Natural killer cell treated with Interleukin-12 subunit alpha and Interleukin-12 subunit beta and Interleukin-15 and Interleukin-18, amount 100 ng/mL, for 72 hours (primary cell): ENCODE results near the gene LIN7B. TPM values are rescaled to one million over a fixed set of nuclear protein-coding genes. Genes with fewer than 3 reads are reported as not detected.
A peak's percentile ranks its signal among the peaks of the same experiment; 100 is the strongest.
"Not testable (repeated sequence)": the region's sequence is repeated elsewhere in the genome, so short reads cannot be mapped to it uniquely, and the experiment has no call there.

Experiments used
- ATAC-seq, 2 donors: fragments of 150-1000 bp; cut with Tn5 transposase in 1 of 2; sonication (Bioruptor Pico), chemical (Tn5 transposase) in 1 of 2; 2 replicates each; pipeline ENCODE4 v1.10.0; 2021
- DNase-seq: peaks from one replicate; pipeline ENCODE4 v3.0.0; 2022; ENCODE audit warnings: low spot score
- H3K27ac Mint-ChIP-seq, 2 donors: 1 replicate in 1 of 2; 2 replicates in 1 of 2; pipeline ENCODE4 v1.8.0; 2022; ENCODE audit warnings: mixed read lengths in 2 of 2, mild to moderate bottlenecking in 1 of 2, moderate library complexity in 1 of 2
- H3K27me3 Mint-ChIP-seq, 2 donors: 1 replicate in 1 of 2; 2 replicates in 1 of 2; pipeline ENCODE4 v1.8.0; 2022; ENCODE audit warnings: mixed read lengths in 2 of 2
- H3K36me3 Mint-ChIP-seq: one replicate; pipeline ENCODE4 v1.8.0; 2022; ENCODE audit warnings: mixed read lengths
- H3K4me1 Mint-ChIP-seq, 2 donors: 1 replicate in 1 of 2; 2 replicates in 1 of 2; pipeline ENCODE4 v1.8.0; 2022; ENCODE audit warnings: low read depth in 2 of 2, mixed read lengths in 2 of 2, mild to moderate bottlenecking in 1 of 2
- H3K4me3 Mint-ChIP-seq: one replicate; pipeline ENCODE4 v1.8.0; 2022; ENCODE audit warnings: mixed read lengths
- H3K9me3 Mint-ChIP-seq: 2 replicates; pipeline ENCODE4 v1.8.0; 2022; ENCODE audit warnings: mixed read lengths
- total RNA-seq, 2 donors: library from RNA; stranded (reverse); gene quantifications; one replicate each; pipeline ENCODE4 v1.2.3, GENCODE V29; 2022

Gene LIN7B
- total RNA-seq, 2 donors from 2014 or later = 6.0 to 6.1 TPM

- Mint-ChIP-seq H3K4me3 (peak within 1 kb of the TSS; percentile 91), H3K9me3 (no peaks in the 10 kb centered on the region), H3K27ac (peak within 1 kb of the TSS; percentile 86 to 94), H3K36me3 (no peaks in the 10 kb centered on the region), H3K4me1 (peaks cover 25 to 29% of the 10 kb centered on the region in 2 donors), H3K27me3 (peaks cover 10 to 11% of the 10 kb centered on the region in 2 donors)
- peak; percentile 89 to 93 for ATAC-seq
- peak; percentile 97 for DNase-seq
Observed at GRCh38 chr19:49118565-49119410, 4.6 kb downstream of the LIN7B start, which contains the start of gene C19orf73. Gene C19orf73, minus strand, starts transcription at chr19:49119143. Its CDS starts 121 bp downstream, at chr19:49119022.

GRCh38 chr19:49119411-49120324 lies 5.5 kb downstream of the LIN7B start, which contains the start of gene PPFIA3:
Gene PPFIA3, plus strand, starts transcription at chr19:49119544. Its CDS starts 8,330 bp downstream, at chr19:49127874.
- H3K4me3 Mint-ChIP-seq = peak within 1 kb of the TSS; percentile 91
- H3K27me3 Mint-ChIP-seq = peaks cover 10 to 11% of the 10 kb centered on the region in 2 donors
- no peaks in the 10 kb centered on the region for H3K9me3 Mint-ChIP-seq
- DNase-seq (peak; percentile 67), ATAC-seq (no peak)
- peak within 1 kb of the TSS; percentile 86 to 94 for H3K27ac Mint-ChIP-seq
- no peaks in the 10 kb centered on the region for H3K36me3 Mint-ChIP-seq
- peaks cover 22 to 27% of the 10 kb centered on the region in 2 donors for H3K4me1 Mint-ChIP-seq

DNA sequence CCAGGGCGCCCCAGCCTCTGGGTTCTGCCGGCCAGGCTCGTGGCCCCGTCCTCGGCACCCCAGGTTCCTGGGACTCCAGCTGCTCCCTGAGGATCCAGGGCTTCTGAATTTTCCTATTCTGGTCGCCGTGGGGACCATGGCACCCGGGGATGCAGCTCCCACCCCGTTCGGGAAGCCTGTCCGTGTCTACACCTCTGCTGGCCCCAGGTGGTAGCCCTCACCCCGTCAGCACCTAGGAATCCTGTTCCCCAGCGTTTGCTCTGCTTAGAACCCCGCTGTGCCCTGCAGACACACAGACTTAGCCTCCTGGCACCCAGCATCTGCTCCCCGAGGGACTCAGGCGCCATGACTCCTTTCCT lies 6.1 kb downstream of the LIN7B start:
- peaks cover 10 to 11% of the 10 kb centered on the region in 2 donors for H3K27me3 Mint-ChIP-seq
- H3K36me3 Mint-ChIP-seq = no peaks in the 10 kb centered on the region
- no peak for DNase-seq
- peak overlapping the region; percentile 72 for H3K4me3 Mint-ChIP-seq
- no peak overlapping the region for H3K27ac Mint-ChIP-seq
- peaks cover 22 to 23% of the 10 kb centered on the region in 2 donors for H3K4me1 Mint-ChIP-seq
- ATAC-seq = no peak
- no peaks in the 10 kb centered on the region for H3K9me3 Mint-ChIP-seq

DNA sequence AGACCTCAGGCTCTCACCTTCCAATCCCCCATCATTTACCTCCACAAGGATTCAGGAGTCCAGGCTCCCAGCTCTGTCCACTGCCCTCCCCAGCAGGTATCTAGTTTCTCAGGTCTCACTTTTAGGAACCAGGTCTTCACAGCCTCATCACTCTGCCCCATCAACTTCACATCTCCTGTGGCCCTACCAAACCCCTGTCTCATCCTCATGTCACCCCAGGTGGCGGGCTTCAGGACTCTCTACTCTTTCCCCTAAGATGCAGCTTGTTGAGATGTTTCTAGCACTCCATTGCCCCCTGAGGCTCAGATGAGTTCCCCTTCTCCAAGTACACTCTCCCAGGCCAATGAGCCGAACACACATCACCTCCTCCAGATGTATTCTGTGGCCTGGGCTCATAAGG lies 6.7 kb downstream of the LIN7B start:
- DNase-seq = no peak
- H3K27ac Mint-ChIP-seq = no peak overlapping the region
- H3K9me3 Mint-ChIP-seq = no peaks in the 10 kb centered on the region
- H3K27me3 Mint-ChIP-seq = peaks cover 10 to 11% of the 10 kb centered on the region in 2 donors
- no peak for ATAC-seq
- H3K4me1 Mint-ChIP-seq = peaks cover 21 to 22% of the 10 kb centered on the region in 2 donors
- no peaks in the 10 kb centered on the region for H3K36me3 Mint-ChIP-seq
- peak overlapping the region; percentile 72 for H3K4me3 Mint-ChIP-seq

GRCh38 chr19:49121841-49122240 lies 7.7 kb downstream of the LIN7B start:
- not testable (repeated sequence) for H3K27ac Mint-ChIP-seq, H3K9me3 Mint-ChIP-seq, H3K4me3 Mint-ChIP-seq, ATAC-seq, H3K36me3 Mint-ChIP-seq, DNase-seq
- Mint-ChIP-seq H3K4me1 (peaks cover 21 to 22% of the 10 kb centered on the region in 2 donors), H3K27me3 (peaks cover 10 to 11% of the 10 kb centered on the region in 2 donors)

GRCh38 chr19:49123285-49123684 lies 9.1 kb downstream of the LIN7B start:
- Mint-ChIP-seq H3K4me1 (peaks cover 17 to 19% of the 10 kb centered on the region in 2 donors), H3K27me3 (peaks cover 10 to 11% of the 10 kb centered on the region in 2 donors)
- not testable (repeated sequence) for ATAC-seq, H3K27ac Mint-ChIP-seq, DNase-seq, H3K4me3 Mint-ChIP-seq, H3K36me3 Mint-ChIP-seq, H3K9me3 Mint-ChIP-seq

- H3K4me3 Mint-ChIP-seq = no peak overlapping the region
- DNase-seq = no peak
- no peak overlapping the region for H3K27ac Mint-ChIP-seq
Observed at GRCh38 chr19:49125025-49125731, 11.0 kb downstream of the LIN7B start.

DNA sequence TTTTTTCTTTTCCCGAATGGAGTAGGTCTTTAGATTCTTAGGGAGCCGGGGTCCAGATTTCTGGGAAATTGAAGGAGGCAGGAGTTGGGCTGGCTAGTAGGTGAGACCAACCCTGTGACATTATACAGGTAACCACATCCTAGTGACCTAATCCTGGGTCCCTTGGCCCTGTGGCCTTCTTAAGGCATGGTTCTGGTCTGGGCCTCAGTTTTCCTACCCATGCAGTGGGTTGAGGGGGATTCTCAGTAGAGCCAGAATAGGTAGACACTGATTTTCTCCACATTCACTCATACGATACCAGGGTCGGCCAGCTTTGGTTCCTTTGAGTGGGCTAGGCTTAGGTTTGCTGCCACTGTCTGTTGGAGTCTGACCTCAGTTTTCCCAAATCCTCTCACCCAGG lies 12.4 kb downstream of the LIN7B start:
- Mint-ChIP-seq H3K4me3 (no peak overlapping the region), H3K27me3 (peaks cover 0 to 3% of the 10 kb centered on the region in 2 donors), H3K4me1 (peaks cover 15 to 19% of the 10 kb centered on the region in 2 donors), H3K36me3 (no peaks in the 10 kb centered on the region), H3K27ac (no peak overlapping the region), H3K9me3 (no peaks in the 10 kb centered on the region)
- no peak for ATAC-seq
- no peak for DNase-seq

More at GRCh38 chr19:49125025-49125731, 11.0 kb downstream of the LIN7B start:
- peaks cover 24 to 28% of the 10 kb centered on the region in 2 donors for H3K4me1 Mint-ChIP-seq
- no peaks in the 10 kb centered on the region for H3K9me3 Mint-ChIP-seq
- H3K27me3 Mint-ChIP-seq = peaks cover 10 to 11% of the 10 kb centered on the region in 2 donors
- no peak for ATAC-seq
- no peaks in the 10 kb centered on the region for H3K36me3 Mint-ChIP-seq

DNA sequence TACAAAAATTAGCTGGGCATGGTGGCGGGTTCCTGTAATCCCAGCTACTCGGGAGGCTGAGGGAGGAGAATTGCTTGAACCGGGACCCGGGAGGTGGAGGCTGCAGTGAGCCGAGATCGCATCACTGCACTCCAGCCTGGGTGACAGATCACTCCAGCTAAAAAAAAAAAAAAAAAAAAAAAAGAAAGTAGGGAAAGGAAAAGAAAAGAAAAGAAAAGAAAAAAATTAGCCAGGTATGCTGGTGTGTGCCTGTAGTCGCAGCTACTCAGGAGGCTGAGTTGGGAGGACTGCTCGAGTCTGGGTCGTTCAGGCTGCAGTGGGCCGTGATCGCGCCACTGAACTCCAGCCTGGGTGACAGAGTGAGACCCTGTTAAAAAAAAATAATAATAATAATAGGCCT lies 13.1 kb downstream of the LIN7B start:
- not testable (repeated sequence) for H3K27me3 Mint-ChIP-seq, H3K36me3 Mint-ChIP-seq, DNase-seq, ATAC-seq, H3K9me3 Mint-ChIP-seq, H3K4me3 Mint-ChIP-seq, H3K27ac Mint-ChIP-seq
- H3K4me1 Mint-ChIP-seq = peaks cover 15 to 19% of the 10 kb centered on the region in 2 donors

GRCh38 chr19:49127674-49128544 lies 13.7 kb downstream of the LIN7B start:
- H3K9me3 Mint-ChIP-seq = no peaks in the 10 kb centered on the region
- H3K27ac Mint-ChIP-seq = peak overlapping the region; percentile 68 to 72
- DNase-seq (peak; percentile 94), ATAC-seq (peak; percentile 98 to 99)
- H3K36me3 Mint-ChIP-seq = no peaks in the 10 kb centered on the region
- H3K4me3 Mint-ChIP-seq = peak overlapping the region; percentile 89
- no peaks in the 10 kb centered on the region for H3K27me3 Mint-ChIP-seq
- H3K4me1 Mint-ChIP-seq = peaks cover 15 to 19% of the 10 kb centered on the region in 2 donors

DNA sequence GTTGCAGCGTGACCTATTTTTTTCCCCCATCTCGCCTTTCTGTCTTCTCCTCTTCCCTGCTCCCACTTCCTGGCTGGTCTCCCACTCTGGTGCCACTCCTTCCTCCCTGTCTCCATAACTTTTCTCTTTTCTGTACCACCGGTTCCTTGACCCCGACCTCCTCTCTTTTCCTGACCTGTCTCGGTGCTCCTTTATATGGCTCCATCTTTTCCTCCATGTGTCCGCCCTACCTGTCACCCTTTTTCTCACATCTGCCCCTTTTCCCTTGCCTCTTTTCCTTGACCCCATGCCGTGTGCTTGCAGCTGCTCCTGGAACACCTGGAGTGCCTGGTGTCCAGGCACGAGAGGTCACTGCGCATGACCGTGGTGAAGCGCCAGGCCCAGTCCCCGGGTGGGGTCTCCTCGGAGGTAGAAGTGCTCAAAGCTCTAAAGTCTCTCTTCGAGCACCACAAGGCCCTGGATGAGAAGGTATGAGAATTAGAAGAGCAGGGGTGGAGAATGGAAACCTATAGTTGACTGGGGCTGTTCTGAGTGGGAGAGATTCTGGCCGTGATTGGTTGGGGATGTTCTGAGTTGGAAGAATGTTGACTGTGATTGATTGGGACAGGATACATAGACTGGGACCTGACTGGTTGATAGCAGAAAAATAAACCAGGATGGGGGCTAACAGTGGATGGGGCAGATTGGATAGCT lies 14.5 kb downstream of the LIN7B start:
- DNase-seq (no peak), ATAC-seq (no peak)
- Mint-ChIP-seq H3K9me3 (no peaks in the 10 kb centered on the region), H3K4me3 (peak overlapping the region; percentile 89), H3K4me1 (peaks cover 19 to 22% of the 10 kb centered on the region in 2 donors), H3K27ac (peak overlapping the region; percentile 68 to 72), H3K27me3 (peaks cover 0 to 2% of the 10 kb centered on the region in 2 donors), H3K36me3 (no peaks in the 10 kb centered on the region)

GRCh38 chr19:49129238-49129583 lies 15.0 kb downstream of the LIN7B start:
- peak overlapping the region; percentile 89 for H3K4me3 Mint-ChIP-seq
- H3K4me1 Mint-ChIP-seq = peaks cover 23 to 24% of the 10 kb centered on the region in 2 donors
- DNase-seq (no peak), ATAC-seq (no peak)
- peaks cover 0 to 2% of the 10 kb centered on the region in 2 donors for H3K27me3 Mint-ChIP-seq
- H3K27ac Mint-ChIP-seq = peak overlapping the region in 1 of 2 donors; percentile 72
- H3K36me3 Mint-ChIP-seq = no peaks in the 10 kb centered on the region
- no peaks in the 10 kb centered on the region for H3K9me3 Mint-ChIP-seq
